Measurements from ENCODE around the gene CCDC57. TPM values are rescaled to one million over a fixed set of nuclear protein-coding genes. Genes with fewer than 3 reads are reported as not detected.

Gene CCDC57
- total and polyA plus RNA-seq, 9 of the 15 experiments (the other 6 are each of a cell fraction or from before 2014, with no cell fraction given): 0.83 to 36.2 (median 13.6) TPM

DNA sequence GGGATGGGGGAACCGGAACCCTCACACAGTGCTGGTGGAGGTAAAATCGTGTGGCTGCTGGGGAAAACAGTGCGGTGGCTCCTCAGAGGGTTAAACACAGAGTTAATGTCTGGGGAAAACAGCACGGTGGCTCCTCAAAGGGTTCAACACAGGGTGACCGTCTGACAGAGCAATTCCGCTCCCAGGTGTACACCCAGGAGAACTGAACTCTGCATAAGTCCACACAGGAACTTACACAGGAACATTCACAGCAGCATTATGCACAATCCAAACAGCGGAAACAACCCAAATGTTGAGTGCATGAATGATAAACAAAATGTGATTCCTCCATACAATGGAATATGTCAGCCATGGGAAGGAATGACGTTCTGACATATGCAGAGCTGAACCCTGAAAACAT is 51.4 kb downstream of the CCDC57 start:
- intact Hi-C loops (cut with micrococcal nuclease): no loop called here
- ChIA-PET CTCF (ENCODE audit: low intra/inter-chr PET ratio) (no interaction called here), POLR2A (interaction anchor here (0.6 kb wide), 1 partner anchor 25 kb away, joined by 3 read pairs; no protein-coding TSS in a partner anchor)
- WGBS (ENCODE audit: insufficient coverage, low coverage, missing lambda C conversion rate): 72% methylated on average over 8 of the region's 8 CpGs
- no peaks in the 10 kb centered on the region for H3K79me2 ChIP-seq (ENCODE audit: control insufficient read depth, insufficient read depth, low read length)
- TF ChIP-seq, protein P1, sequence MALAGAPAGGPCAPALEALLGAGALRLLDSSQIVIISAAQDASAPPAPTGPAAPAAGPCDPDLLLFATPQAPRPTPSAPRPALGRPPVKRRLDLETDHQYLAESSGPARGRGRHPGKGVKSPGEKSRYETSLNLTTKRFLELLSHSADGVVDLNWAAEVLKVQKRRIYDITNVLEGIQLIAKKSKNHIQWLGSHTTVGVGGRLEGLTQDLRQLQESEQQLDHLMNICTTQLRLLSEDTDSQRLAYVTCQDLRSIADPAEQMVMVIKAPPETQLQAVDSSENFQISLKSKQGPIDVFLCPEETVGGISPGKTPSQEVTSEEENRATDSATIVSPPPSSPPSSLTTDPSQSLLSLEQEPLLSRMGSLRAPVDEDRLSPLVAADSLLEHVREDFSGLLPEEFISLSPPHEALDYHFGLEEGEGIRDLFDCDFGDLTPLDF (CRISPR knock-in tag; IDR thresholded peaks at IDR 0.05): no peak
- TF ChIP-seq NR1H2 (CRISPR knock-in tag; IDR thresholded peaks at IDR 0.05) (no peak), PYGO2 (tag; IDR thresholded peaks at IDR 0.05) (no peak), ZNF77 (CRISPR knock-in tag; IDR thresholded peaks at IDR 0.05) (no peak), IRF2 (CRISPR knock-in tag; IDR thresholded peaks at IDR 0.05) (no peak), PHB2 (IDR thresholded peaks at IDR 0.05; ENCODE audit: low read depth) (no peak), NCOA1 (IDR thresholded peaks at IDR 0.05; ENCODE audit: low read depth) (no peak), FIP1L1 (IDR thresholded peaks at IDR 0.05; ENCODE audit: low read depth, low read length, poor library complexity, severe bottlenecking) (no peak), HOXB6 (CRISPR knock-in tag; IDR thresholded peaks at IDR 0.05; ENCODE audit: borderline replicate concordance) (no peak), POLR2AphosphoS5 (IDR thresholded peaks at IDR 0.05; ENCODE audit: control insufficient read depth, insufficient read depth, low read depth, low read length) (no peak), ETV5 (CRISPR knock-in tag; IDR thresholded peaks at IDR 0.05; ENCODE audit: low read depth) (no peak), NELFE (IDR thresholded peaks at IDR 0.05; ENCODE audit: insufficient read depth, insufficient read length) (no peak), WHSC1 (IDR thresholded peaks at IDR 0.05; ENCODE audit: low read length) (no peak)
- TF ChIP-seq, protein P2, sequence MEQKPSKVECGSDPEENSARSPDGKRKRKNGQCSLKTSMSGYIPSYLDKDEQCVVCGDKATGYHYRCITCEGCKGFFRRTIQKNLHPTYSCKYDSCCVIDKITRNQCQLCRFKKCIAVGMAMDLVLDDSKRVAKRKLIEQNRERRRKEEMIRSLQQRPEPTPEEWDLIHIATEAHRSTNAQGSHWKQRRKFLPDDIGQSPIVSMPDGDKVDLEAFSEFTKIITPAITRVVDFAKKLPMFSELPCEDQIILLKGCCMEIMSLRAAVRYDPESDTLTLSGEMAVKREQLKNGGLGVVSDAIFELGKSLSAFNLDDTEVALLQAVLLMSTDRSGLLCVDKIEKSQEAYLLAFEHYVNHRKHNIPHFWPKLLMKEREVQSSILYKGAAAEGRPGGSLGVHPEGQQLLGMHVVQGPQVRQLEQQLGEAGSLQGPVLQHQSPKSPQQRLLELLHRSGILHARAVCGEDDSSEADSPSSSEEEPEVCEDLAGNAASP (IDR thresholded peaks at IDR 0.05): no peak
- no peaks in the 10 kb centered on the region for H3K27me3 ChIP-seq (ENCODE audit: control insufficient read depth in 2 of 2, insufficient read depth in 2 of 2, low read length in 2 of 2)
- H3K4me1 ChIP-seq (replicated peaks in 1 of 2; ENCODE audit: control insufficient read depth in 2 of 2, insufficient read depth in 2 of 2, low read length in 2 of 2): peaks cover 0 to 11% of the 10 kb centered on the region in 2 experiments; a peak in 1 of 5 replicates
- peaks cover 41% of the 10 kb centered on the region for H3K36me3 ChIP-seq (ENCODE audit: control insufficient read depth, insufficient read depth, low read length)
- DNase-seq (ENCODE audit: extremely low read depth in 1 of 4, low spot score in 3 of 4): no peak
- FAIRE-seq: no peak
- no peak overlapping the region for H3K4me2 ChIP-seq (ENCODE audit: insufficient read depth, low read length)
- H3K9me1 ChIP-seq (ENCODE audit: control insufficient read depth, insufficient read depth, low read length): no peaks in the 10 kb centered on the region
- in situ Hi-C loops (cut with MboI): no loop called here
- H3K9ac ChIP-seq (ENCODE audit: insufficient read depth in 1 of 2, low read depth in 2 of 2, low read length in 2 of 2): no peak overlapping the region
- no peaks in the 10 kb centered on the region for H3K9me3 ChIP-seq (replicated peaks; ENCODE audit: control insufficient read depth, insufficient read depth, low read depth, low read length)
- no peak overlapping the region for H3K4me3 ChIP-seq
- no TSS peak for BruUV-seq (replicated peaks)
- no peaks in the 10 kb centered on the region for H4K20me1 ChIP-seq (replicated peaks; ENCODE audit: control insufficient read depth, insufficient read depth, low read length)
- no peak overlapping the region for H3K27ac ChIP-seq (ENCODE audit: extremely low read depth, low read depth, low read length)
- no peak for ATAC-seq
- H2AFZ ChIP-seq (ENCODE audit: low read depth, low read length): no peak overlapping the region
